ENCODE results near the gene MAVS.
"Not testable (repeated sequence)": the region's sequence is repeated elsewhere in the genome, so short reads cannot be mapped to it uniquely, and the experiment has no call there.

Gene MAVS

DNA sequence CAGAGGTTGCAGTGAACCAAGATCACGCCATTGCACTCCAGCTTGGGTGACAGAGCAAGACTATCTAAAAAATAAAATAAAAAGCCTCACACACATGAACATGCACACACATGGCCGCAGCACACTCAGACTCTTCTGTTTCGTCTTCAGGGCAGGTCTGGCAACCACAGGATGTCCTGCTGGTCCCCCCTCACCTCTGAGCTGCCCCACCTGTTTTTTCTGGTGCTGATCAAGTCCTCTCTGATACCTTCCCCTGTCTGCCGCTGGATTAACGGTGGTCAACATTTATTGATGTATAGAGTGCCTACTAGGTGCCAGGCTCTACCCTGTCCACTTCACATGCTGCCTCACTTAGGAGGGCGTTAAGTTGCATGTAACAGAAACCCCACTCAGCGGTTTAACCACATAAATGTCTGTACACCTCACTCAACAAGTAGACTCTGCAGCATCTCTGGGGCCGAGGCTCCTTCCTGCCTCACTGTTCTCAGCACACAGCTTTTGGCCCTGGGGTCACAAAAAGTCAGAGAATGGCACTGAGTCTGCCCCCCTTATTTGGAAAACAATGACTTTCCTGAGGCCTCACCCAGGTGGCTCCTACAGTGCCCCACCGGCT is 30.8 kb upstream of the MAVS start:
- no peak for DNase-seq

DNA sequence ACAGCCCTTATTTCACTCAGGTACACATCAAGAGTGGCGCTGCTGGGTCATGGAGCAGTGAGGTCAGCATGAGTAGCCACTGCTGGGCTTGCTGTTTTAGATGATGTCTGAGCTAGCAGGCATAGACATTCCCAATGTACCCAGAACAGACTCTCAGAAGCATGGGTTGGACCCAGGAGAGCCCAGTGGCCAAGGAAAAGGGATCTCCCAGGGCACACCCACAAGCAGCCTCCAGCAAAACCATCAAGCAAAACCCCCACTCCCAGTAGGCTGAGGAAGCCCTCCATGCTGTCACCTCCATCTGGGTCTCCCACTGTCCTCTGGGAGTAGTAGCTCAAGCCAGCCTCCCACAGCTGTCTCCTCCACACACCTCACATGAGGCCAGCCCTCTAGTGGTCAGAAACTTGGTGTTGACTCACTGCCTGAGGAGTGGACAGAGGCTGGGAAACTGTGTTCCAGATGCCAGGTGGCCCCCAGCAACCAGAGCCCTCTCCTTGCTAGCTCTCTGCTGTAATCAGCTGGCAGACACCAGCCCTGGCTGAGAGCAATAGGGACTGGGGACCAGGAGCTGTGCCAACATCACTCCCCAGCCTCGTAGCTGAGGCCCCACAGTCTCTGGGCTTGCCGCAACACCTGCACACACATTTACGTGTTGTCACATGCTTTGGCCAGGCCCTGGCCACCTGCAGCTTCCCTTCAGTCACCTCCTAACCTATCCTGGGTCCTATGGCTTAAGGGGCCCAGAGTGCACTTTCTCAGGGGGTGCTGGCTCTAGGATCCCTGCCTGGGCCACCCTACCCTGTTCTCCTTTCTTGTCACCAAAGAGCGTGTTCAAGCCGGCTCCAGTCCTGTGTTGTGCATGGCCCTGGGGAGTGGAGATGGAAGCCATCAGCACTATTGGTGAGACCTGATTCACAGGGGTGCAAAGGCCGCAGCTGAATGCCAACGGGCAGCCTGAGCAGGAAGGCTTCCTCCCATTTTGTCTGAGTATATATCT is 28.2 kb upstream of the MAVS start:
- DNase-seq: peak; percentile 8

DNA sequence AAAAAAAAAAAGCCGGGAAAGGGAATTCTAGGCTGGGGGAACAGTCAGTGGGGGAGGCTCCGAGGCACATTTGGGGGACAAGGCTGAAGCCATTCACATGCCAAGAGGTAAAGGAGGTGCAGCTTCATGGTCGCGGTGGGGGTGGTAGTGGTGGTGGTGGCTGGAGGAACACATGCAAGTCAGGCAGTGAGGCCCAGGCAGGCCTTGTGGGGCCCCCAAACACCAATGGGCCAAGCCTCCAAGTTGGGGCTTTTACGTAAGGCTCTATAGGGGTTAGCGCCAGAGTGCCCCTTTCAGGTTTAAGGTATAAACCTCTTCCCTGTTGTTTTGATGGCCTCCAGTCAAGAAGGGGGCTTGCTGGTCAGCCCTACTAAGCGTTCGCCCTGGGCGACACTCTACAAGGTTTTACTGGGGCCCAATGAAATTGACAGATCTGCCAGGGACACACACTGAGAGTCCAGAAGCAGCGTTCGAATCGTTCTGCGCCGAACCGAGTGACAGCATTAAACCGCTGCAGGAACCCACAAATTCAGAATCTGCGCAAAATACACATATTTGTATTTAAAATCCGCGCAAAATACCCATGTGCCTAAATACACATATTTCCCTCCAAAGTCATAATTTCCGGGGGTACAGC is 27.1 kb upstream of the MAVS start:
- no peak for DNase-seq

DNA sequence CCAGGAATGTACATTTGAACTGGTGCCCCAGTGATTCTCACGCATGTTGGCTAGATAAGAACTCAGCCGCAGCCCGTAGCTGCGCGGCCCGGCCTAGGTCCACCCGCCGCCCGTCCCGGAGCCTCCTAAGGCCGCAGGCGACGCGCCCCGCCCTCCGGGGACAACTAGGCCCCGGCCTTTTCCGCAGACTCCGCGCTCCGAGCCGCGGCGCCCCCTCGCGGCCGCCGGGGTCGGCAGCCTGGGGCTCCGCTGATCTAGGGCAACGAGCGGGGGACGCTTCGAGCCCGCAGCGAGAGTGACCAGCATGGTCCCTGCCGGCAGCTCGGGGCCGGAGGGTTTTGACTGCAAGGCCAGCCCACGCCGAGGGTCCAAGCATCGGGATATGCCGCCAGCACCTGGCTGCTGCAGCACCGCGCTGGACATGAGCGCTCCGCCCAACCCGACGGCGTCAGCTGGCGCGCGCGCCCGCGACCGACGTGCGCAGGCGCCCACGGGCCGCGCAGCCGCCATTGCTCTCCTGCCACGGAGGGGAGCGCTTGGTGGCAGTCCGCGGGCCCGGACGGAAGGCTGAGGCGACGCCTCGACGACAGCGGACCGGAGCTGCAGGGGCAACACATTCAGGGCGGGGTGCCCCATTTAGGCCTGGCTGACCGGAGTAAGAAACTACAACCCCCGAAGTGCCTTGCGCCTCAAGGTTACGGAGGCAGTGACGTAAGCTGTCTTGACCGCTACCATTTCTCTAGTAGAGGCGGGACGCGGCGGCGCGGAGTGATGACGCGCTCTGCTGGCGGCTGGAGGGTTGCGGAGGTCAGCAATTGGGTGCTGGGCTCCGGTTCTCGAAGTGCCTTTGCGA is 26.4 kb upstream of the MAVS start, which contains the start of gene AP5S1:
TSS of gene AP5S1 (plus strand) at position 500 of the 853 bp plus-strand sequence. CDS start 1,571 bp downstream, outside the sequence.
- DNase-seq: peak; percentile 96

DNA sequence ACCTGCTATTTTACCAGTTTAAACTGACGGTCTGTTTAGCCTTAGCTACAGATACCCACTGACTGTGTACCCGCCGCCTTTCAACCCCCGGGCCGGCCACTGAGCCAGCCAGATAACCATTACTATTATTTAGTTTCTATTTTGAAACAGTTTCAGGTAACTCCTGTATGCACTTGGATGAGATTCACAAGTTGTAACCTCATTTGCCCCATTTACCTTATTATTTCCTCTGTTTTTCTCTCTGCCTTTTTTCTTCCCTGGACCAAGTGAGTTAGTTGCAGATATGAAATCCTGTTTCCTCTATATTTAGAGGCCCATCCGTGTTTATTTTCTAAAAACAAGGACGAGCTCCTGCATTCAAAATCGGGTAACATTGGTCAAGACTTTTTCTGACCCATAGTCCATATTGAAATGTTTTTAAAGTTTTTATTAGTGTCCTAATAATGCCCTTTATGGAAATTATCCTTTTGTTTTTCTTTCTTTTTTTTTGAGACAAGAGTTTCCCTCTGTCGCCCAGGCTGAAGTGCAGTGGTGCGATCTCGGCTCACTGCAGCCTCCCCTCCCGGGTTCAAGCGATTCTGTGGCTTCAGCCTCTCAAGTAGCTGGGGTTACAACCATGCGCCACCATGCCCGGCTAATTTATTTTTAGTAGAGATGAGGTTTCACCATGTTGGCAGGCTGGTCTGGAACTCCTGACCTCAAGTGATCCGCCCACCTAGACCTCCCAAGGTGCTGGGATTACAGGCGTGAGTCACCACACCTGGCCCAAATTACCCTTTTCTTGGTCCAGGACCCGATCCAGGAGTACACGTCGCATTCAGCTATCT is 25.5 kb upstream of the MAVS start:
- no peak for DNase-seq

DNA sequence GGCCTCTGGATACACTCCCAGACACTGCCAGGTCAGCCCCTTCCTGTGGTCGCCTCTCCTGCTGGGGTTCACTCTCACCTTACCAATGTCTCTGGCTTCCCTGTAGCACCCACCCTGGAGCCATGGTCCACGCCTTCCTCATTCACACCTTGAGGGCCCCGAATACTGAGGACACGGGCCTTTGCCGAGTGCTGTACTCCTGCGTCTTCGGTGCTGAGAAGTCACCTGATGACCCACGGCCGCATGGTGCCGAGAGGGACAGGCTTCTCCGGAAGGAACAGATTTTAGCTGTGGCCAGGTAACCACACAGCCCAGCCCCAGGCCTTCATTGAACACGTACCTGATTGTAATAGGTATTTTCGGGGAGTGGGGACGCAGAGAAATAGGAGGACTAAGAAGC is 24.6 kb upstream of the MAVS start:
- no peak for DNase-seq

DNA sequence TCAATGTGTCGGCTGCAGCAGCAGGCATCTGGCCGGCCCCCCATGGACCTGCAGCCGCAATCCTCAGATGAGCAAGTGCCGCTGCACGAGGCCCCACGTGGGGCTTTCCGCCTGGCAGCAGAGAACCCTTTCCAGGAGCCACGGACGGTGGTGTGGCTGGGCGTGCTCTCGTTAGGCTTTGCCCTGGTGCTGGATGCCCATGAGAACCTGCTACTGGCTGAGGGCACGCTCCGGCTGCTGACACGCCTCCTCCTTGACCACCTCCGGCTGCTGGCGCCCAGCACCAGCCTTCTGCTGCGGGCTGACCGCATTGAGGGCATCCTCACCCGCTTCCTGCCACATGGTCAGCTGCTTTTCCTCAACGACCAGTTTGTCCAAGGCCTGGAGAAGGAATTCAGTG is 22.8 kb upstream of the MAVS start:
- no peak for DNase-seq

DNA sequence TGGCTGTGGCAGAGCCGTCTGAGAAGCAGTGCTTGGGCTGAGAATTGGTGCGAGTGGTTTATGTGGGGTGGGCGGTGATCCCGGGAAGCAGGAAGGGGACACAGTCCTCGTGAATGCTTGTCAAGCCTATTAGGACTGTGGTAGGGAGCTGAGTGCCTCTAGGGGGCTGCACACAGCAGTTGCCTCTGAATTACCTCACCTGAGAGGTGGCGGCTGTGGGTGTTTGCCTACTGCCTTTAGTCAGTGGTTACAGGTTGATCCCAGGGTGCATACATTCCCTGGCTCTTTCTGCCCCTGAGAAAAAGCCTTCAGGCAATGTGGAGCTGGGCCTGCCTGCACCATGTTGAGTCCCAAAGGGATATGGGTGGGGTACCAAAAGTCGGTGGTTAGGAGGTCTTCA is 21.1 kb upstream of the MAVS start:
- no peak for DNase-seq

DNA sequence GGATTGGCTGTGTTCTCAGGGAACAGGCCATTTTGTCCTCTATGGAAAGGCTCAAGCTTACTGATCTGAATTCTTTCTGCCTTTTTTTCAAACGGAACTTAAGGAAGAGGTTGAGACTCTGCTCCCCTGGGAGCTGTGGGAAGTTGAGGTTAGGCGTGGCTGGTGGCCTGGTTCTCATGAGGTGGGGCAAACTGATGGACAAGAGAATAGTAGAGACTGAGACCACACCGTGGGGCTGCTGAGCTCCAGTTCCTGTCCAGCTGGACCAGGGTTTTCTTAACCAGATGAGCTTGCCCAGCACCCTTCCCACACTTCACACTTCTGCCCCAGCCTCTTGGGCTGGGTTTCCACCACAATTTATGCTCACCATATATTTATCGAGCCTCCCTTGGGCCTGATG is 20.2 kb upstream of the MAVS start:
- DNase-seq: no peak

DNA sequence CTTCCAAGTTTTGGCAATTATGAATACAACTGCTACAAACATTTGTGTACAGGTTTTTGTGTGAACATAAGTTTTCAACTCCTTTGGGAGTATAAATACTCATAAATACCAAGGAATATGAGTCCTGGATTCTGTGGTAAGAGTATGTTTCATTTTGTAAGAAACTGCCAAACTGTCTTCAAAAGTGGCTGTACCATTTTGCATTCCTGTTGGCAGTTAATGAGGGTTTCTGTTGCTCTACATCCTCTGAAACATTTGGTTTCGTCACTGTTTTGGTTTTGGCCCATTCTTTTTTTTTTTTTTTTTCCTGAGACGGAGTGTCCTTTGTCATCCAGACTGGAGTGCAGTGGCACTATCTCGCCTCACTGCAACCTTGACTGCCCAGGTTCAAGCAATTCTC is 17.8 kb upstream of the MAVS start:
- no peak for DNase-seq

DNA sequence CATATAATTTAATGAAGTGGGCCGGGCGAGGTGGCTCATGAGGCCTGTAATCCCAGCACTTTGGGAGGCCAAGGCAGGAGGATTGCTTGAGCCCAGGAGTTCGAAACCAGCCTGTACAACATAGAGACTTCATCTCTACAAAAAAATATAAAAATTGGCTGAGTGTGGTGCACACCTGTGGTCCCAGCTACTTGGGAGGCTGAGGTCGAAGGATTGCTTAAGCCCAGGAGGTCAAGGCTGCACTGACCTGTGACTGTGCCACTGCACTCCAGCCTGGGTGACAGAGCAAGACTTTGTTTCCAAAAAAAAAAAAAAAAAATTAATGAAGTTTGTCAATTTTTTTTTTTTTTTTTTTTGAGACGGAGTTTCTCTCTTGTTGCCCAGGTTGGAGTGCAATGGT is 16.7 kb upstream of the MAVS start:
- not testable (repeated sequence) for DNase-seq

DNA sequence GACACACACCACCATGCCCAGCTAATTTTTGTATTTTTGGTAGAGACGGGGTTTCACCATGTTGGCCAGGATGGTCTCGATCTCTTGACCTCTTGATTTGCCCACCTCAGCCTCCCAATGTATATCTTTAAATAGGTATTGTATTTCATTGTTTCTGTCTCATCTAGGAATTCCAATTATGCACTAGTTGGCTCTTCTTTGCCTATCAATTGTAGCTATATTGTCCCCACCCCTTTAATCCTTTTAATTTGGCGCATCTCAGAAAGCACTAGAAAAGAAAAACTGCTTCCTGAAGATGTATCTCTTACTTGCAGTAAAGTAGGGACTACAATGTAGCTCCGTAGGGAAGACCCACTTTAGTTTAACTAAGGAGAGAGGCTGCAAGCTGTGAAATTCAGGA is 10.5 kb upstream of the MAVS start:
- DNase-seq: no peak

DNA sequence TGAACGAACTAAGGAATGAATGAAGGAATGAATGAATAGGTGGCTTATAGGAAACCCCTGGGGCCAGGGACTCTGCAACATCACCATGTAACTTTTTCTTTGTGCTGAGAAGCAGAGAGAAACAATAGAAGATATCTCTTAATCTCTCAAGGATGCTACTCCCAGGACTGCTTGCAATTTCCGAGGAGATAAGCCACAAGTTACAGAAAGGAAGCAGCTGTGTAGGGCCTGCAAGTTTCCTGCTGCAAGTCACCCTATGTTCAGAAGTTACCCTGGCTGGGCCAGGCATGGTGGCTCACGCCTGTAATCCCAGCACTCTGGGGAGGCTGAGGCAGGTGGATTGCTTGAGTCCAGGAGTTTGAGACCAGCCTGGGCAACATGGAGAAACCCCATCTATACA is 7.3 kb upstream of the MAVS start:
- peak; percentile 54 for DNase-seq

DNA sequence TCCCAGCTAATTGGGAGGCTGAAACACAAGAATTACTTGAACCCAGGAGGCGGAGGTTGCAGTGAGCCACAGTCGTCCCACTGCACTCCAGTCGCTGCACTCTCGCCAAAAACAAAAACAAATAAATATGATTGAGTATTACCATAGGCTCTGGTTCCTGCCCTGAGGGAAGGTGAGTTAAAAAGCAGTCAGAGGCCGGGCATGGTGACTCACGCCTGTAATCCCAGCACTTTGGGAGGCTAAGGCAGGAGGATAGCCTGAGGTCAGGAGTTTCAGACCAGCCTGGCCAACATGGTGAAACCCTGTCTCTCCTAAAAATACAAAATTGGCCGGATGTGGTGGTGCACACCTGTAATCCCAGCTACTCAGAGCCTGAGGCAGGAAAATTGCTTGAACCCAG is 6.4 kb upstream of the MAVS start:
- DNase-seq: not testable (repeated sequence)

DNA sequence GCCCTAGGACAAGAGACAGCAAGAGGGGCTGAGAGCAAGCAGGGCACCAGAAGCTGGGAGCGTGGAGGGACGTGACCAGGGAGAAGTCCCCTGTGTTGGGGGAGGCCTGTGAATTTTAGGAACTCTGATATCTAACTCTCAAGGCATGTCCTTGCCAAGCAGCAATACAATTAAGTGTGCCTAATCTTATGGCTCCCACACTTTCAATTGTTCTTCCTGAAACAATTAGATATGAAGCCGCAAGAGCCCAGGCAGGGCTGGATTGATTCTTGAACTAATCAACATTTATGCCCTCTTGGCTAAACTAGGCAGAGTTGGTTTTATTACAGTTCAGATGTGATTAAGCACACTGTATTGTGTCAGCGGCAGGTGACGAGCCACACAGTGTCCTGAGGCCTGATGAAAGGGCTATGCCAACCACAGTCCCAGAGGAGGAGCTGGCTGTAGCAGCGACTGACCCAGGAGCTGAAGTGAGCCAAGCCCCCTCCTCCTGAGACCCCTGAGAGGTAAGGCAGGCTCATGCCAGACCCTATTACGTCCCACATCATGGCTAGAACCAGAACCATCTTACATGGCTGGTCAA is 4.2 kb upstream of the MAVS start:
- DNase-seq: no peak

DNA sequence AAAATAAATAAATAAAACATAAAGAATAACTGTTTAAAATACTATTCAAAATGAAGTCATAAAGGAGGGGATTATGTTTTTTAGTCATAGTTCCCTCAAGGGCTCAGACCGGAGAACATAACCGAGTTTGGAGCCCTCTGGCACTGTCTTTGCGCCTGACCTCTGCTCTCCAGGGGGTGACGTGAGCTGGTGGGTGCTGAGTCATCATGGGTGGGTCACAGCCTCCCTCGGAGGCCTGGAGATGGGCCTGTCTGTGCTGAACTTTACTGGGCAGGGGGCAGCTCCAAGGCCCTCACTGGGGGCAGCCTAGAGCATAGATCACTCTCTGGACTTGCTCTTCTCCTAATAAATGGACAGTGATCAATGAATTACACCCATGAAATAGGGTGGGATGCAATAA is 3.1 kb upstream of the MAVS start:
- no peak for DNase-seq

DNA sequence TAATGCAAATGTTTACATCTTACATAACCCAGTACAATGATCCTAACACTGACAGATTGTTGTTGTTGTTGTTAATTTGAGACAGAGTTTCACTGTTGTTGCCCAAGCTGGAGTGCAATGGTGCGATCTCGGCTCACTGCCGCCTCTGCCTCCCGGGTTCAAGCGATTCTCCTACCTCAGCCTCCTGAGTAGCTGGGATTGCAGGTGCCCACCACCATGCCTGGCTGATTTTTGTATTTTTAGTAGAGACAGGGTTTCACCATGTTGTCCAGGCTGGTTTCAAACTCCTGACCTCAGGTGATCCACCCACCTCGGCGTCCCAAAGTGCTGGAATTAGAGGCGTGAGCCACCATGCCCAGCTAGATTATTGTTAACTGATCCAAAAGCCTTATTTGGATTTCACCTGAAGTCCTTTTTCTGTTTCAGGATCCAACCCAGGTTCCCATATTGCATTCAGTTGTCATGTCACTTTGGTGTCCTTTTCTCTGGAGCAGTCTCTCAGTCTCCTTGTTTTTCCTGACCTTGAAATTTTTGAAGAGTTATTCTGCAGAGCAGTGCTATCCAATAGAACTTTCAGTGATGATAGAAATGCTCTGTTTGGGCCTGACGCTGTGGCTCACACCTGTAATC is 2.5 kb upstream of the MAVS start:
- DNase-seq: not testable (repeated sequence)

DNA sequence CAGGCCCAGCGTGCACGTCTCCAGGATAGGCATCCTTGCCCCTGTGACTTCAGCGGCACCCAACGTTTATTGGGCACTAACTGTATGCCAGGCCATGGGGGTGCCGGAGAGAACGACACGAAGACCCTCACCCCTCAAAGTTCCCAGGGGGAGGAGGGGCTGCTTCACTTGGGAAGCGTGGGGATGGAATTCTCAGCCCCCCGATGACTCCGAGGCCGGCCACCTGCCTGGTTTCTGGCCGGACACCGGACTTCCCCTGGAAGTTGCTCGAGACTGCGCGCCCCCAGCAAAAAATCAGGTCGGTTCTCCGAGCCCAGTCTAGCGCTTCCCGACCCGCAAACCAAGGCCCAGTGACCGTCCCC is 275 bp upstream of the MAVS start:
- DNase-seq: no peak

DNA sequence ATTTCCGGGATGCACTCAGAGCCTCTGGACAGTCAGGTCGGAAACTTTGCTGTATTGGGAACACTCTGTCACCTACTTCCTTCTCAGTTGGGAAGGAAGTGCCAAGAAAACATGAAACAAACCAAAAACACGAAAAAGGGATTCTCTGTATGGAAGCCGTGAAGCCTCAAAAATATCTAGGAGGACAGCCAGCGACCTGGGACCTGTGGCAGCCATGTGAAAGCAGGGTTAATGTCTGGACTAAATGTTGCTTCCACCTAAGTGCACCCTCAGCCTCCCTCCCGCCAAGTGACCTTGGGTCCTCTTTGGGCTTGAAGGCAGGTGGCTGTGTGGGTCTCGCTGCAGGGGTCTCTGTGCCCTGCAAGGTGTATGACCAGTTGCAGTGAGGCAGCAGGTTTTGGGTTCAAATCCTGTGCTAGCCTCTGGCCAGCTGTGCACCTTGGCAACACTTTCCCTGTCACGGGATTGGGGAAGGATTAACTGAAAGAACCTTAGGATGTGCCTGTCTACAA is 851 bp downstream of the MAVS start:
- DNase-seq: no peak

DNA sequence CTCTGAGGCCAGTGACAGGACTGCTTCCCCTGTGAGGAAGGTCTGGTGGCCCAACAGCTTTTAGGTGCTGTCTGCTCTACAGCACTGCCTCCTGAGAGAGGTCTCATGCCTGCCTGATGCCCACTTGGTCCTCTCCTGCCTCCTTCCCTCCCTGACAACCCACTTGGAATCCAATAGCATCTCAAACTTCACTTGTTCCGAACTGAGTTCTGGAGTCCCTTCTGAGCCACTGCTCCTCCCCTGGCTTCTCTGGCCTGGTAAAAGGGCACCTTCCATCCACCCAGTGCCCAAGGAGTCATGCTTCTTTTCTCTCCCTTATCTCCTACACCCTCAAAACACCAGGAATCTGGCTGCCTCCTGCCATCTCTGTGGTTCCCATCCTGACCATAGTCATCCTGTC is 1.9 kb downstream of the MAVS start:
- no peak for DNase-seq

DNA sequence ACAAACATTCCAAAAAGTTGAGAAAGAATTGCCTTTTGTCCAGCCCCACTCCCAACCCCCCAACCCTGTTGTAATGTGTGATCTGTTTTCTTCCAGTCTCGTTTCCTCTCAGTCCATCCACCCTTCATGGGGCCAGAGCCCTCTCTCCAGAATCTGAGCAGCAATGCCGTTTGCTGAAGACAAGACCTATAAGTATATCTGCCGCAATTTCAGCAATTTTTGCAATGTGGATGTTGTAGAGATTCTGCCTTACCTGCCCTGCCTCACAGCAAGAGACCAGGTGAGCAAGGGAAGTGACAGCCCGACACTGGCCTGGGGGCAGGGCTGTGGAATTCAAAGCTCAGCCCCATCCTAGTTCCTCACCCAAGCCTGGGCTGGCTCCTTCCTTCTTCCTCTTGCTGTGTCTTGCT is 7.8 kb downstream of the MAVS start:
- no peak for DNase-seq
